C4-2B (cell line): ENCODE results near the gene ZDBF2.

ENCODE experiments used
- ZFX ChIP-seq: fragments of 450-650 bp; IDR thresholded peaks from 2 replicates; pipeline ENCODE4 v1.6.1; 2017
- TF ChIP-seq, protein P1 (sequence below): fragments of 450-650 bp; conservative IDR thresholded peaks from 2 replicates; pipeline ENCODE4 v1.5.1; 2017; ENCODE audit warnings: mild to moderate bottlenecking

DNA sequence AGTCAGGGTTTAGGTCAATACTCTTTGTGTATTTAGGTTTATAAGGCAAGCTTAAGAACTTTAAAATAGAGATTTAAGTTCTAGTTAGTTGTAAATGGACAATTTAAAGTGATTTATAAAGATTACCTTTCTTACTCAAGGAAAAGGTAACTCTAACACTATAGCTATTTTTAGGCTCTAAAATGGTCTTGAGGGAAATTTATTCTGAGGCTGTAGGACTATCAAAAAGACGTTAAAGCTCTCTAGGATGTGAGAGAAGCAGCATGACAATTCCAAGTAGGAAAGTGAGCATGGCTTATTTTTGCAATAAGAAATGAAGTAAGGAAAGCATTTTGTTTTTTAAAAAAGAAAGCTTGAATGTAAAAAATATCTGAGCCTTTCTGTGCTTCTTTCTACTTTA is 78.1 kb downstream of the ZDBF2 start:
- TF ChIP-seq, protein P1, sequence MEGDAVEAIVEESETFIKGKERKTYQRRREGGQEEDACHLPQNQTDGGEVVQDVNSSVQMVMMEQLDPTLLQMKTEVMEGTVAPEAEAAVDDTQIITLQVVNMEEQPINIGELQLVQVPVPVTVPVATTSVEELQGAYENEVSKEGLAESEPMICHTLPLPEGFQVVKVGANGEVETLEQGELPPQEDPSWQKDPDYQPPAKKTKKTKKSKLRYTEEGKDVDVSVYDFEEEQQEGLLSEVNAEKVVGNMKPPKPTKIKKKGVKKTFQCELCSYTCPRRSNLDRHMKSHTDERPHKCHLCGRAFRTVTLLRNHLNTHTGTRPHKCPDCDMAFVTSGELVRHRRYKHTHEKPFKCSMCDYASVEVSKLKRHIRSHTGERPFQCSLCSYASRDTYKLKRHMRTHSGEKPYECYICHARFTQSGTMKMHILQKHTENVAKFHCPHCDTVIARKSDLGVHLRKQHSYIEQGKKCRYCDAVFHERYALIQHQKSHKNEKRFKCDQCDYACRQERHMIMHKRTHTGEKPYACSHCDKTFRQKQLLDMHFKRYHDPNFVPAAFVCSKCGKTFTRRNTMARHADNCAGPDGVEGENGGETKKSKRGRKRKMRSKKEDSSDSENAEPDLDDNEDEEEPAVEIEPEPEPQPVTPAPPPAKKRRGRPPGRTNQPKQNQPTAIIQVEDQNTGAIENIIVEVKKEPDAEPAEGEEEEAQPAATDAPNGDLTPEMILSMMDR = no peak
- TF ChIP-seq ZFX = no peak
